ENCODE data around the gene ELP5.

The ELP5 gene

GRCh38 chr17:7258731-7259554 is 6.9 kb downstream of the ELP5 start:
- DNase-seq, result no peak

GRCh38 chr17:7259555-7259889 is 7.5 kb downstream of the ELP5 start:
- DNase-seq, result no peak

DNA sequence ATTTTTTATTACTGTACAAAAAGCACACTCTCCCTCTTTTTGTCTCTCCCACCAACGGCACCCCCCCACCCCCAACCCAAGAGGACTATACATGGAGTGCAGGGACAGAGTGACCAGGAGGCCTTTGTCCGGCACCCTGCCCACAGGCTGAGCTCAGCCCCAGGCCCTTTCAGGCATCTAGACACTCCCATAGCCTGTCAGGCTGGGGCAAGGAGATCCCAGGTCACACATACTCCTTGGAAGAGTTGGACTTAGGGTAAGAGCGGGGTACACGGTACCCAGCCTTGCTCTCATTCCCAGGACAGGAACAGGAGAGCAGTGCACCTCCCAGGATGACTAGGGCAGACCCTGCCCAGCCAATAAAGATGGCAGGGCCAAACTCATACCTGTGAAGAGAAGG is 8.1 kb downstream of the ELP5 start:
- no peak for DNase-seq

DNA sequence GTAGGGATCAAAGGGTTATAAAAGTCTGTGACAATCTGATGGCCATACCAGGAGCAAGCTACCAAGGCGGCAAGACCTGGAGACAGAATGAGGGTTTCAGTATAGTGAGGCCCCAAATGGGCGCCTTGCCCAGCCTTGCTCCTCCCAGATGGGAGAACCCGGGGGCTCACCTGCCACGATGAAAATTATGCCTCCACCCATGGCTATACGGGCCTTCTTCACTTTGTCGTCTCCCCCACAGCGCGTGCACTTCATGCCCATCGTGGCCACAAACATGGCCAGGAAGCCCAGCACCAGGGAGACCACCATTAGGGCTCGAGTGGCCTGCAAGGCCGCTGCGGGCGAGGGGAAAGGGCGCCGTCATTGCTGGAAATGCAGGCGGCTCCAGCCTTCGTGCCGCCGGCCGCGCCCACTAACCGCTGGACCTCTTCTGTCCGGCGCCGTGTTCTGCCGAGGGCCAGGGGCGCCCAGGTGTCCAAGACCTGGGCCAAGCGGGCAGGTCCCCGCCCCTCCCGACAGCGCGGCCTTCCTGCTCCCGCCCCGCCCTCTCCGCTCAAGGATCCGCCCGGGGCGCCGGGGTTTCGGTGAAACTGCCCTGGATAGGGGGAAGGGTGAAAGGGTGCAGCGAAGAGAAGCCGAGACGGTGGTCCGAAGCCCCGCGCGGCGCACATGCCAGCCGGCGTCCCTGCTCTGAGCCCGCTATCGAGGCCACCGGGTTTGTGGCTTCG is 8.8 kb downstream of the ELP5 start:
- no peak for DNase-seq

- no peak for DNase-seq
These were observed 9.6 kb downstream of the ELP5 start for GRCh38 chr17:7261379-7262191.

DNA sequence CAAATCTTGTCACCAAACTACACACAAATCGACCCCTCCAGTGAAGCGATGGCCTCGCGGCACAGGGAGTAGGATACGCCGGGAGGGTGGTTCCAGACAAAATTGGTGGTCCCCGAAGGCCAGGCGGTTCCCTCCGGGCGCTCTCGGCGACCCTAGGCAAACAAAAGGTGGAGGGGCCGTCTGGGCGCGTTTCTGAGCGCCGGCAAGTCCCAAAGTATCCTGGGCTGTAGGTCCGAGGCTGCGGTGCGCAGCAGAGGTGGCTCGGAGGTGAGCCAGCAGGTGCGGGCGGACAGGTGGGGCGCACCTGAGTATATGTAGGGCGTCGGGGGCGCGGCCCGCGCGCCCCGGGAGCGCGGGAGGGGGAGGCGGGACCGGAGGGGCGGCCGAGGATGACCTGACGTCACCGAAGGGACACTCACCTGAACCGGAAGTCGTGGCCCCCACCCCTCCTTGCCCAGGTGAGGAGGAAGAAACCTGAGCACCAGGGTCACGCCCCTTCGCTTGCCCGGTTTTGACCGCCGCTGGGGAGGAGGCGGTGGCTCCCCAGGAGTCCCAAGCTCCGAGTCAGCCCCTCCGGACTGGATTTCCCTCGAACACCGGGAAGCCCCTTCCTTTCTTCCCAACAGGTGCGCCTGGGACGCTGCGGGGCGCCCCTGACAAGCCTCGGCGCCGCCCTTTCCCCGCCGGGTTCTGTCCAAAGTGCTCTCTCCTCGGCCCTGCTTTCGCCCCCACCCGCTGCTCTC is 10.3 kb downstream of the ELP5 start, which contains the start of gene CLDN7:
Gene CLDN7 (minus strand): TSS at position 287 of the 743 bp plus-strand sequence. CDS start 435 bp downstream, outside the sequence.
- no peak for DNase-seq

- no peak for DNase-seq
These were observed 11.2 kb downstream of the ELP5 start for GRCh38 chr17:7262935-7263800.

DNA sequence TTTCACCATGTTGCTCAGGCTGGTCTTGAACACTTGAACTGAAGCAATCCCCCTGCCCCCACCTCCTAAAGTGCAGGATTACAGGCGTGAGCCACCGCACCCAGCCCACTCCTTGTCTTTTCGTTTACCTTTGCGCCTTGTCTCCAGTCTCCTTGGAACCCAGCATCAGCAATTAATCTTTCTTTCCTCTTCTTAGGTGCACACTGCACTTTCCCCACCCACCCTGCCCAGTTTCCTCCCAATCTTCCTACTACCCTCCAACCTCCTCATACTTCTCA is 11.7 kb downstream of the ELP5 start:
- no peak for DNase-seq

- DNase-seq, result no peak
These were observed 14.8 kb downstream of the ELP5 start for GRCh38 chr17:7266784-7267183.

DNA sequence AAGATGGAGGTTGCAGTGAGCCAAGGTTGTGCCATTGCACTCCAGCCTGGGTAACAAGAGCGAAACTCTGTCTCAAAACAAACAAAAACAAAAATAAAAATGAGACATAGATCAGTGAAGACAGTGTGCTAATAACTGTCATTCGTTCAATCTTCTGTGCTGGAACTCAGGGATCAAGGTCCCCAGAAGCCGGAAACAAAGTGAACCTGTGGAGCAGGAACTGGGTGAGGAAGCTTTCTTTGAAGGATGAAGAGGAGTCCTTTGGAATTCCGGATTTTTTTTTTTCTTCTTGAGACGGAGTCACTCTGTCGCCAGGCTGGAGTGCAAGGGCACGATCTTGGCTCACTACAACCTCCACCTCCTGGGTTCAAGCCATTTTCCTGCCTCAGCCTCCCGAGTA is 27.4 kb downstream of the ELP5 start:
- DNase-seq, result no peak

DNA sequence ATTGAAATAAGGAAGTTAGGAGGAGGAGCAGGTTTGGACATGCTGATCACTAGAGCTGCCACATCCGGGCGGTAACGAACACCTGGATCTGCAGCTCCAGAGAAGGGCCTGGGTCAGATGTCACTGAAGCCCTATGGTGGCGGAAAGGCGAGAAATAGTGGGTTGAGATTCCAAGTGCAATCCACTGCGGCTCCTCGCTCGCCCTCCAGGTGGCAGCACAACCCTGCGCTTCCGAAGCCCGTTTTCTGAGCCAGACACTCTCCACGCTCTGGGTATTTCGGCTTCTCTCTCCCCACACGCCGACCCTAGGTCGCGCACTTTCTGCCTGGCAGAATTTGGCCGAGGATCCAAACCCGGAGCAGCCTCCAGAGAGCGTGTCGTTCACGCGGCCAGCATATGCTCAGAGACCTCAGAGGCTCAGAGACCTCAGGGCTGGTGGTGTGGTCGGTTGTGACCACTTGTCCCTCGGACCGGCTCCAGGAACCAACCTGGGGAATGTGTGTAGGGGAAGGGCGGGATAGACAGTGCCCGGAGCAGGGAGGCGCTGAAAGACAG is 28.6 kb downstream of the ELP5 start:
- DNase-seq, result peak; percentile 83

DNA sequence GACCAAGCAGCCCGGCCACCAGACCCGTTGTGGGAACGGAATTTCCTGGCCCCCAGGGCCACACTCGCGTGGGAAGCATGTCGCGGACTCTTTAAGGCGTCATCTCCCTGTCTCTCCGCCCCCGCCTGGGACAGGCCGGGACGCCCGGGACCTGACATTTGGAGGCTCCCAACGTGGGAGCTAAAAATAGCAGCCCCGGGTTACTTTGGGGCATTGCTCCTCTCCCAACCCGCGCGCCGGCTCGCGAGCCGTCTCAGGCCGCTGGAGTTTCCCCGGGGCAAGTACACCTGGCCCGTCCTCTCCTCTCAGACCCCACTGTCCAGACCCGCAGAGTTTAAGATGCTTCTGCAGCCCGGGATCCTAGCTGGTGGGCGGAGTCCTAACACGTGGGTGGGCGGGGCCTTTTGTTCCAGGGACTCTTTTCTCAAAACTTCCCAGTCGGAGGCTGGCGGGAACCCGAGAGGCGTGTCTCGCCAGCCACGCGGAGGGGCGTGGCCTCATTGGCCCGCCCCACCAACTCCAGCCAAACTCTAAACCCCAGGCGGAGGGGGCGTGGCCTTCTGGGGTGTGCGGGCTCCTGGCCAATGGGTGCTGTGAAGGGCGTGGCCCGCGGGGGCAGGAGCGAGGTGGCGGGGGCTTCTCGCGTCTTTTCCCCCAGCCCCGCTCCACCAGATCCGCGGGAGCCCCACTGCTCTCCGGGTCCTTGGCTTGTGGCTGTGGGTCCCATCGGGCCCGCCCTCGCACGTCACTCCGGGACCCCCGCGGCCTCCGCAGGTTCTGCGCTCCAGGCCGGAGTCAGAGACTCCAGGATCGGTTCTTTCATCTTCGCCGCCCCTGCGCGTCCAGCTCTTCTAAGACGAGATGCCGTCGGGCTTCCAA is 29.3 kb downstream of the ELP5 start, which contains the start of gene SLC2A4:
Gene SLC2A4 (plus strand): TSS at position 645 of the 879 bp plus-strand sequence. CDS start 217 bp downstream, at position 862.
- peak; percentile 83 for DNase-seq

GRCh38 chr17:7281953-7282751 is 30.1 kb downstream of the ELP5 start:
- DNase-seq, result no peak

DNA sequence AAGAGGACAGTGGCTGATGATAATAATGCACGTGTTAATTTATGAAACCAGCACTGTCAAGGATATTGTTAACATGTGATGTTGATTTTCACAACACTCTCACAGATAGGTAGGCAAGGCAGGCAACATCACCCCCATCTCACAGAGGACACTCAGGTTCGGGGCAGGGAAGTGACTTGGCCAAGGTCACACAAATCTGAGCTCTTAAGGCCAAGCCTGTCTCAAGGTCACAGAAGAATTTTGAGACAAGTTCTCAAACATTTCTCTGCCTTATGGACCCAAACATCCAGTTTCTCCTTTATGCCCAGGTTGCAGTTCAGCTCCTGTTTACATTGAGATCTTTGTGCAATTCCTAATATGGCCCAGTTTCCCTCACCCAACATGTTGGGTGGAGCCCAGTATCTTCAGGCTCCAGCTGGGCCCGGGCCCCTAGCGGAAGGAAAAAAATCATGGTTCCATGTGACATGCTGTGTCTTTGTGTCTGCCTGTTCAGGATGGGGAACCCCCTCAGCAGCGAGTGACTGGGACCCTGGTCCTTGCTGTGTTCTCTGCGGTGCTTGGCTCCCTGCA is 30.8 kb downstream of the ELP5 start:
- no peak for DNase-seq

GRCh38 chr17:7283471-7284216 is 31.6 kb downstream of the ELP5 start:
- DNase-seq, result no peak

GRCh38 chr17:7284911-7285310 is 32.9 kb downstream of the ELP5 start:
- no peak for DNase-seq

DNA sequence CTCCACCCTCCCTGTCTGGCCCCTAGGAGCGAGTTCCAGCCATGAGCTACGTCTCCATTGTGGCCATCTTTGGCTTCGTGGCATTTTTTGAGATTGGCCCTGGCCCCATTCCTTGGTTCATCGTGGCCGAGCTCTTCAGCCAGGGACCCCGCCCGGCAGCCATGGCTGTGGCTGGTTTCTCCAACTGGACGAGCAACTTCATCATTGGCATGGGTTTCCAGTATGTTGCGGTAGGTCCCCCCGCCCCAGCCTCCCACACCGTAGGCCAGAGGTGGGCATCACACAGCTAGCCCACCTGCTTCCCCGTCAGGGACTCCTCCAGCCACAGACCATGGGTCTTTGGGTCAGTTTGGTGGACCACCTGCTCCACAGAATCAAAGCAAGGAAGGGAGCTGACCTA is 33.7 kb downstream of the ELP5 start:
- DNase-seq, result no peak

- DNase-seq, result no peak
These were observed 37.4 kb downstream of the ELP5 start for GRCh38 chr17:7289256-7290032.

Measured in midbrain (tissue), 1 donor.